Lung microvascular endothelial cell (primary cell): ENCODE measurements around the gene EFS. TPM values are rescaled to one million over a fixed set of nuclear protein-coding genes. Genes with fewer than 3 reads are reported as not detected.
A peak's percentile ranks its signal among the peaks of the same experiment; 100 is the strongest.

Source experiments
- DNase-seq, 2 donors: peaks; one replicate each; pipeline versions ENCODE4 v3.0.0 to v3.0.0-alpha.2; 2010; ENCODE audit warnings: low read depth in 2 of 2
- total RNA-seq: library from RNA; depleted of rRNA; stranded (reverse); fragments of >200 nt; gene quantifications from 2 replicates; pipeline ENCODE4 v1.2.1, GENCODE V29; 2014

EFS gene
- total RNA-seq, 1 donor from 2014 or later: not detected

DNA sequence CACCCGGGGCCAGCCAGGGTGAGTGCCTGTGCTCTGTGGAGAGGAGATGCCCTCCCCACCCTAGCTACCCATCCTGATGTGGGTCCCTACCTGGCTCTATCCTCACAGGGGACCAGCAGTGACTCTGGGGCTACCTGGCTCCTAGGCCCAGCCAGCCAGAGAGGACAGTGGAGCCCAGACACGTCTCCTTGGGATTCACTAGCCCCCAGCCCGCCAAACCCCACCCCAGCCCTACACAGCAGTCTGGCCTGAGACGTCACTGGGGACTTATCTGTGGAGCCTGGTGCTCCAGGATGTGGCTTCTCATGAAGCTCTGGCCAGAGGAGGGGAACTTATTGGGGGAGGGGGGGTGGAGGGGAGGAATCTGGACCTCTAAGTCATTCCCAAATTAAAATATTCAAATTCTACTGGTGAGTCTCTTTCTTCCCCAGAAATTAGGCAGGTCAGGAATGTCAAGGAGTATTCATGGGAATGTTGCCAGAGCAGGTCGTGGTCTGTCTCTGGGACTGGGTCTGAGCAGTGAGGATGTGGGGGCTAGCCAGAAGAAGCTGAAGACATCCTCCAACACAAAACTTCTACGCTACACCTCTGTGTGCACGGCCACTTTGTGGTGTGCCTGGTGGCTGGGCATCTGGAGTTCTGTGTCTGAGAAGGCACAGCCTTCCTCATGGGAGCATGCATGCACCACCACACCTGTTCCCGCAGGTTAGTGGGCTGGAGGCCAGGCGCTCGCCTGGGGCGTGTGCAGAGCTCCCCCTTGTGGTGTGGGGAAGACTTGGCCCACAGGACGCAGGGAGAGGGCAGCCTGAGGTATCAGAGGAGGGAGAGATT, 14.6 kb upstream of the EFS start:
- peak; percentile 41 to 67 for DNase-seq

DNA sequence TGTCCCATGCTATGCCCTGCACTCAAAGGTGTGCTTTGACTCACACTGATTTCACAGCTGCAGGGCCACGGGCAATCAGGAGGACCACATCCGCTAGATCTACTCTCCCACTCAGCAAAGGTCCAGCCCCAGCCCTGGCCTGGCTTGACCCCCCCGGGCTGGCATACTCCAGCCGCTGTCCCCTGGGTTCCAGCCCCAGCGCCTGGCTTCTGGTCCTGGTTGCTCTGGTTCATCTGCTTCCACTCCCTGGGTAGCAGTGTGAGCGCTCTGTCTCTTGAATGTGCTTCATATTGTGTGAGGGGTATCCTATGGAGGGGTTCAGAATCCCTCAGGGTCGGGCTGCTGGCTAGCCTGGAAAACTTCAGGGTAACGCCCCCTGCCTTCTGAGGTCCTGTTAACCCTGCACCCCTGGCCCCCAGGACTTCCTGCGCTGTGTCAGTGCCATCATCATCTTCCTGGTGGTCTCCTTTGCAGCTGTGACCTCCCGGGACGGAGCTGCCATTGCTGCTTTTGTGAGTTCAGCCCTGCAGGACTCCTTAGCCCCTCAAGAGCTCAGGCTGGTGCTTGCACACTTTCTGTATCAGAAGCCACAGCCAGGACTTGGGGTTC, 13.7 kb upstream of the EFS start:
- DNase-seq: no peak

DNA sequence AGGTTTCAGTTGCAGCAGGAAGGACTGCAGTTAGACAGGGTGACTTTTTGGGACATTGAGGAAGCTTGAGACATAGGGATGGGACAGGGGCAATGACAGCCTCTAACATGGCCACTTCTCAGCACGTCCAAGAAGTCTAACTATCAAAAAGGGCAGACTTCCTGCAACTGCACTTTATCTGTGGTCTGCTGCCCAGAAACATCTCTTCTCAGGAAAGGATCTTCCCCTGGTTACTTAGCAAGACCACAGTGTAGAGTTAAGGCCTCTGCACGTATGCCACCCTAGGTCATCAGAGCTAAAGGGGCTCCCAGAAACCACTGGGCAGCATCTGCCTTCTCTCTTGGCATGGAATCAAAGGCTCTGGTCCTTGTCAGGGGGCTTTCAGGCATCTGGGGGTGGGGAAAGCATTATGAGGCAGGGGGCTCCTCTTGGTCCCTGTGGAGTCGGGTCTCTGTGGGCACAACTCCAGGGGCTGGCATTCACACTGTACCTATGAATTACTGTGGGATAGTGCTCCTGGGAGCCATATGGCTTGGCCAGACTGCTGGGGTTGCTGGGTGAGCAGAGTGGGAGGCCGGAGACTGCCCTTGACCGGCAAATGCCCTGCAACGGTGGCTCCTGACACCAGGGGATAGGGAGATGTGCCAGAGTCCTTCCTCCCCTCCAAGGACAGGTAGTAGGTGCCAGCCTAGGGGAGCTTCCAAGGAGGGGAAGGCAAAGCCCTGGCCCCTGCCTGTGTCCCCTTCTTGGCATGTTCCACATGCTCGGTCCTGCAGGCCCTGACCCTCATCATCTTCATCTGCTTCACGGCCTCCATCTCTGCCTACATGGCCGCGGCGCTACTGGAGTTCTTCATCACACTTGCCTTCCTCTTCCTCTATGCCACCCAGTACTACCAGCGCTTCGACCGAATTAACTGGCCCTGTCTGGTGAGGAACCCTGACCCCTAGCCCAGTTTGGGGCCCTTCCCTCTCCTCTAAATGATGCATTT, 12.9 kb upstream of the EFS start:
- DNase-seq: no peak

DNA sequence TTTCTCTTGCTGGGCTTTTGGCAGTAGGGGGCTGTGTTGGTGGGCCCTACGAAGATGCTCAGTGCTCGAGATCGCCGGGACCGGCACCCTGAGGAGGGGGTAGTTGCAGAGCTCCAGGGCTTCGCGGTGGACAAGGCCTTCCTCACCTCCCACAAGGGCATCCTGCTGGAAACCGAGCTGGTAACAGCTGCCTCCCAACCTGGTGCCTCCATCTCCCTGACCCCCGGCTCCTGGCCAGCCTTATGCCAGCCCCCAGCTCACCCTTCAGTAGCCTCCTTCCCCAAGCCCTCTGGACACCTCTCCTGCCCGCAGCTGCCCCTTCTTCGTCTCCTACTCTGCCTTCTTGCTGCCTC, 12.2 kb upstream of the EFS start:
- no peak for DNase-seq

DNA sequence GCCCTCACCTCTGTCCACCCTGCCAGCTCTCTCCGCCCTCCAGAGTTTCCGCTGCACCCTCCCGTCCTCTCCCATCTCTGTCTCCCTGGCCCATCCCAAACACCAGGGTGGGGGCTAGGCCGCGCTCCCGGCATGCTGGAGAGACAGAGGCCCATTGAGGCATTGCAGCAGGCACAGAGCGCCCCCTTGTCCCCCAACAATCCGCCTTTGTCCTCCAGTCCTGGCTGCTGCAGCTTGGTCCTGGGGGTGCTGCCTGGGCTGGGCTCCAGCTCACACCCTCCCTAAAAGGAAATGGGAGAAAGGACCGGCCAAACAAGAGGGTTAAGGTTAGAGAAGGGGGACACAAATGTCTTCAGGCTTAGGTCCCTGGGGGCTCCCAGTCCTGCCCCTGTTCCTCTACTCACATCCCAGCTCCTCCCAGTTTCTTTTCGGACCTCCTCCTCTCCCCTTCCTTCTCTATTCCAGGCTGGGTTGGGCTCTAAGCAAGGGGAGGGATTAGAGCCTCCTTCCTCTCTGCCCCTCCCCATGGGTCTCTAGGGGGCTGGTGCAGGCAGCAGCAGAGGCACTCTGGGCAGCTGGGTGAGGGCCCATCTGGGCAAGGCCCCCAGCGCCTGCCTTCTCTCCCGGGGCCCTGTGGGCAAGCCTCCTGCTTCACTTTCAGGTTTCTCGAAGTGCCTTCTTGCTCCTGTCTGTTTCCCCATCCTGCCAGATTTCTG, 11.7 kb upstream of the EFS start, which contains the start of gene CMTM5:
Gene CMTM5 (plus strand): TSS at position 565 of the 716 bp plus-strand sequence. CDS start 206 bp downstream, outside the sequence.
- no peak for DNase-seq

DNA sequence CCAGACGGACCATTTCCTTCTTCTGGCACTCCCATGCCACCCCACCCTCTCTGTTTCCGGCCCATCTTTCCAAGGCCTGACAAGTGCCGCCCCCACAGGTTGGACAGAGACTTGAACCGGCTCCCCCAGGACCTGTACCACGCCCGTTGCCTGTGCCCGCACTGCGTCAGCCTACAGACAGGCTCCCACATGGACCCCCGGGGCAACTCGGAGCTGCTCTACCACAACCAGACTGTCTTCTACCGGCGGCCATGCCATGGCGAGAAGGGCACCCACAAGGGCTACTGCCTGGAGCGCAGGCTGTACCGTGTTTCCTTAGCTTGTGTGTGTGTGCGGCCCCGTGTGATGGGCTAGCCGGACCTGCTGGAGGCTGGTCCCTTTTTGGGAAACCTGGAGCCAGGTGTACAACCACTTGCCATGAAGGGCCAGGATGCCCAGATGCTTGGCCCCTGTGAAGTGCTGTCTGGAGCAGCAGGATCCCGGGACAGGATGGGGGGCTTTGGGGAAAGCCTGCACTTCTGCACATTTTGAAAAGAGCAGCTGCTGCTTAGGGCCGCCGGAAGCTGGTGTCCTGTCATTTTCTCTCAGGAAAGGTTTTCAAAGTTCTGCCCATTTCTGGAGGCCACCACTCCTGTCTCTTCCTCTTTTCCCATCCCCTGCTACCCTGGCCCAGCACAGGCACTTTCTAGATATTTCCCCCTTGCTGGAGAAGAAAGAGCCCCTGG, 10.7 kb upstream of the EFS start:
- DNase-seq: no peak

DNA sequence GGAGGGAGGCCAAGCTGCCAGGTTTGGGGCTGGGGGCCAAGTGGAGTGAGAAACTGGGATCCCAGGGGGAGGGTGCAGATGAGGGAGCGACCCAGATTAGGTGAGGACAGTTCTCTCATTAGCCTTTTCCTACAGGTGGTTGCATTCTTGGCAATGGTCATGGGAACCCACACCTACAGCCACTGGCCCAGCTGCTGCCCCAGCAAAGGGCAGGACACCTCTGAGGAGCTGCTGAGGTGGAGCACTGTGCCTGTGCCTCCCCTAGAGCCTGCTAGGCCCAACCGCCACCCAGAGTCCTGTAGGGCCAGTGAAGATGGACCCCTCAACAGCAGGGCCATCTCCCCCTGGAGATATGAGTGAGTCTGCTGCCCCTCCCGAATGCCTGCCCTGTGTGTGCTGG, 8.1 kb upstream of the EFS start:
- DNase-seq: no peak

DNA sequence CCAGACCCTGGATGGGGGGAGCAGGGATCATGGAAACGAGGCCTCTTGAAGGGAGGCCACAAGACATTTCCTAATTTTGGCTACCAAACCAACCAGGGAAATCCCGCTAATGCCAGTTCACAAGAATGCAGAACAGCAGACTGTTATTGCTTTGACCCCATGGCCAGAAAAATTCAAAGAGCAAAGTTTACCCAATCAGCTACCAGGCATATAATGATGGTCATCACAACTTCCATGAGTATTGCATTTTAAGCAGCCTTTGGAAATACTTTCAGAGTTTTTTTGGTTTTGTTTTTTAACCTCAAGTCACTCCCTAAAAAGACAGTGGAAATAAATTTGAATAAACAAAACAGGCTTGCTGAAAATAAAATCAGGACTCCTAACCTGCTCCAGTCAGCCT, 7.5 kb upstream of the EFS start, which contains the start of gene IL25:
Gene IL25 (plus strand): TSS at position 301 of the 400 bp plus-strand sequence.
- DNase-seq: no peak

DNA sequence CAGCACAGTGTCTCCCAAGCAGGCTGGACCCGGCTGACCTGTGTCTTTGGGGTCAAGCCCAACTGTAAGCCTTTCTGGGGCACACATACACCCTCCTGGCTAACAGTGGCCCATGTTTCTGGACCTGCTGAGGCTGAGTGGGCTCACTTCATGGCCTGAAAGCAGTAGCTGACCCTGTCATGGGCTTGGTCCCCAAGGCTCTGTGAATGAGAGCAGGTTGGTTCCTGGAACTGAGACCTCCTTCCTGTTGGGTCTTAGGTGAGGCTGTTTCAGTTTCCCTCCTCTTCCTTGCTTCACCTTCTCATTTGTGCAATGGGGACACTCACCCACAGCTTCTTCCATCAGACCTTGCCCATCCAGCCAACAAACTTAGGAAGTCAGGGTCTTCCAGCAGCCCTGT, 6.9 kb upstream of the EFS start:
- DNase-seq: no peak

DNA sequence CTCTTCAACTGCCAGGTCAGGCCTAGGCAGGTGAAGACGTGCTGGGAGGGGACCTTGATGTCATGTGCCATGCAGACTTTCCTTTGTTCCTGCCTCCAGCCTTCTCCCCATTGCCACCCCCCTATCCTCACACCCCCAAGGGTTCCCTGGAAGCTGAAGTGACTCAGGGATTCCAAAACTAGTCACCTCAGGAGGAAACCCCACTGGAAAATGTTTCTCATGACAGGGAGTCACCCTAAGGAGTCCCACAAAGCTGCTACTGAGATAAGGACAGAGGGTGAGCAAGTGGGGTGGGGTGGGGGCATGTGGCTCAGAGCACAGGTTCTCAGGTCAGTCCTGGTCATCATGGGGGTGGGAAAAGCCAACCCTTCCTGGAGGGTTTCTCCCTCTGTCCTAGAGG, 5.2 kb upstream of the EFS start:
- DNase-seq: no peak

DNA sequence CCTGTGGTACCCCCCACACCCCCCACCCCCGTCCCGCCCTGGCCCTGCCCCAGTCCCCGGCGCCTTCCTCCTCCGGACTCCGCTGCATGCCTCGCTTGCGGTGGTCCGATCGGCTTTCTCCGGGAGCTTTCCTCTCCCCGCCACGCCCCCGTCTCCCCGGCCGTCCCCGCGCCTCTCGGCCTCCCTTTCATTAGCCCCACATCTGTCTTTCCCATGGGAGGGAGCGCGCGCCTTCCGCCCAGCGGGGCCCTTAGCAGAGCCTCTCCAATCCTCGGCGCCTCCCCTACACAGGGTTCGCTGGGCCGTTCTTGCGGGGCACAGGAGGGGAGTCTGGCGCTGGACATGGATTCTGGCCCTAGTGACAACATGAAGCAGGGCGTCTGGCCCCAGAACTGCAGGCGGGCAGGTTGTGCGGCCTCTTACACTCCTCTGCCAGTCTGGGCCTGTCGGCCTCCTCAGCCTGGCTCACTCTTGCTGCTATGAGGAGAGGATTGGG, 1.5 kb upstream of the EFS start:
- DNase-seq: no peak

DNA sequence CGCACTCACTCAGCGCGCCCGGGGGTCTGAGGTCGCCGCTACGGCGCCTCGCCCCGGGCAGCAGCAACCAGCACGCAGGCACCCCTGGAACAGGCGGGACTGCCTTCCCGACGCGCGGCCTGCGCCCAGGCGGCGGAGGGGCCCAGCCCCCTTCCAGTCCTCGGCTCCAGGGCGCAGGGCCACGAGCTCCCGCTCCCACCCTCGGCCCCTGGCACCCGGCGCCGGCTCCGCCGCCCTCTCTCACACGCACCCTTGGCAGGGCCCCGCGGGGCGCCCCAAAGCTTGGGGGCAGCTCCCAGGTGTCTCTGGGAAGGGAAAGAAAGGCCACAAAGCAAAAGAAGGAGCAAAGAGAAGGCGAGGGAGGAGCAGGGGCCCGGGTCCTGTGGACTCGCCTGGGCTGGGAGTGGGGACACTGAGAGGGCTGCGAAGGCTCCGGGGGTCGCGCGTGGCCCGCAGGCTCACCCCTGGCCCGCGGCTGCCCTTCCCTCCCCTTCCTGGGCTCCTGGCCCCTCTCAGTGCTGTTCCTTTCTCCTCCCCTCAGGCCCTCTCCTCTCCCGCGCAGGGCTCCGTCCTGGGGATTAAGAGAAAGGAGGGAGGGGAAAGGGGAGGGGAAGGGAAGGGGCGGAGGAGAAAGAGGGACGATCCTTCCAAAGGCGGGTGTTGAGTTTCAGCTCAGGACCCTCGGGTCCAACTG, 907 bp upstream of the EFS start:
- DNase-seq: no peak

DNA sequence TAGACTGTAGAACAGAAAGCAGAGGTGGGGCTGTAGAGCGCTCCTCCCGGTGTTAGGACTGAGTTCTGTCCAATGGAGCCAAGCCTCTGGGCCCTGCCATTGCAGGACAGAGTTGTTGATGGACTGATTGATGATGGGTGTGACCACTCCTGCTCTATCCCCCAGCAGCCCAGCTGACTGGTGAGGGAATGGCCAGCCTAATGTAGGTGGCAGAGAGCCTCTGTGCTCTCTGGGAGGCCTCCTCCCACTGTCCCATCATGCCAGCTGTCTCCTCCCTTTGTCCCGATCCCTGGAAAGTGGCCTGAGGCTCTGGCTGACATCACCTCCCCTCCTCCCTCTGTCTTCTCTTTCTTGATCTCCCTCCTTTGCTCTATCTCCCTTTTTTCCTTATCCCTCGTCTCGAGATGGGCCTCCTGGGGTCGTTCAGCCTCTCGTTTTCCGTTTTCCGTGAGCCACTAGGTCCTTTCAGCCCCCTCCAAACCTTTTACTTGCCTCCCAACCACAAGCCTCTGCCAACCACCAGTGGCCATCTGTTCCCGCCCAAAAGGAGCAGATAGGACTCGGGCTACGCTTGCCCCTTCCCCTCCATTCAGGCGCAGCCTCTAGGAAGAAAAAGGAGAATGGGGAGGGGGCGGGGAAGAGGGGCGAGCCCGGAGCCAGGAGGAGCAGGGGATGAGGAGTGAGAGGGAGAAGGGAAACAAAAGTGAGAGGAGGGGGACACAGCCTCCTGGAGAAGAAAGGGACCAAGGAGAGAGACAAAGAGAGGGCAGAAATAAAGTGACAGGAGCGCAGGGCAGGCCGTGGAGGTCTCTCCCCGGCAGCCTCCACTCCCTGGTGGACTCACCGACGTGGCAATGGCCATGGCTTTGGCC, 572 bp downstream of the EFS start:
- DNase-seq: no peak

DNA sequence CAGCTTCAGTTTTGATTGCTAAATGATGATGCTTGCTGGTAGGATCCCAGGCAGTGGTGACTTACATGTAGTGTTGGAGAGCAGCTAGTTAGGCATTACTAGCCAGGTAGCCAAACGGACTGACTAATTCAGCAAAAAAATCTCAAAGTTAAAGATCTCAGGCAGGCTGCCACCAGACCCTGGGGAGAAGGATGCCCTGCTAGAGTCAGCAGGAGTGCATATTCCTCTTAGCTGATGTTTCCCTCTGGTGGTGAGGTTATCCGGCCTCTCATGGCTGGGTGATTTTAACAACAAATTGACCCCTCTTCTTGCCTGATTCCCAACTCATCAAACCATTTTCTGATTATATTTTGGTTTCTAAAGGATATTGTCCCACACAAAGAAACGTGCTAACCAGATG, 2.8 kb downstream of the EFS start:
- DNase-seq: no peak

DNA sequence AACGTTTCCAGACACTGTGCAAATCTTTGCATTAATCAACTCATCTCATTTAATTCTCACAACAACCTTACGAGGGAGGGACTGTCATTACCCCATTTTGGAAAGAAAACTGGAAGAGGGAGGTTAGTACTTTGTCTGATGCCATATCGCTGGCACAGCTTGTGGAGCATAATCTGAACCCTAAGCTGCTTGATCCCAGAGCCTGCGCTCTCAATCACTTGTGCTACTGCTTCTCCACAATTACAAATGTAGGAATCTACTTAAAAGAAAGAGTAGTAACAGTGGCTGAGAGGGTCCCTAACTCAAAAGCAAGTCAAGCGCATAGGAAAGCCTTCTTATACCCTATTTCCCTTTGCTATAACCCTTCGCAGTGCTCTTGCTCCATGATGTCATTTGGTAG, 3.2 kb downstream of the EFS start:
- no peak for DNase-seq

DNA sequence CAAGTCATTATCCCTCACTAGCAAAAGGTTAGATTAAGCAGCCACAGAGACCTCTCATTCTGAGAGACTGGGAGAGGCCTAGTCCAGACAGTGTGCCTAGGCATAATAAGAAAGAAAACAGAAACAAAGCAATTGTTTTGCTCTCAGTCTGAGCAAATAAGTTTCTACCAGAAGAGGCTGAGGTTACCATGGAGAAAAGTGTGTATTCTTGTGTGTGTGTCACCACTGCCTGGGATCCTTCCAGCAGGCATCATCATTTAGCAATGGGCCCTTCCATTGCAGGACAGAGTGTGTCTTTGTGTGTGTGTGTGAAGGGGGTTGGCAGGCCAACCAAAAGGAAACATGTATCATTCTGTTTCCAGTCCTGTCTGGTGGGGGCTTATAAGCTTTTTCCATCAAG, 3.7 kb downstream of the EFS start:
- no peak for DNase-seq

DNA sequence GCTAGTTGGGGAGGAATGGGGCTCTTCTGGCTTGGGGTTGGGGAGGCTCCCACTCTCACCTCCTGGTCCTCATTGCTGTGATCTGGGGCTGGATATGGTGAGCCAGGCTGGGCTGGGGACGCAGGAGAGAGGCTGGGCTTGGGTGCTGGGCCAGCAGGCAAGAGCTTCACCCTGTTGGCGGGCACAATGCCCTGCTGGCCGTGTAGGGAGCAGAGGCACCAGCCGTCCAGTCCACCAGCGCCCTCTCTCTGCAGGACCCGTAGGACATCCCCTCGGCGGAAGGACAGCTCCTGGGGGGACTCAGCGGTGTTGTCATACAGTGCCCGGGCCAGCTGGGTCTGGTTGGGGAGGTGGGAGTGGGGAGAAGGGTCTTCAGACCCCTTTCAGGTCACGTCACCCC, 4.5 kb downstream of the EFS start:
- DNase-seq: no peak

DNA sequence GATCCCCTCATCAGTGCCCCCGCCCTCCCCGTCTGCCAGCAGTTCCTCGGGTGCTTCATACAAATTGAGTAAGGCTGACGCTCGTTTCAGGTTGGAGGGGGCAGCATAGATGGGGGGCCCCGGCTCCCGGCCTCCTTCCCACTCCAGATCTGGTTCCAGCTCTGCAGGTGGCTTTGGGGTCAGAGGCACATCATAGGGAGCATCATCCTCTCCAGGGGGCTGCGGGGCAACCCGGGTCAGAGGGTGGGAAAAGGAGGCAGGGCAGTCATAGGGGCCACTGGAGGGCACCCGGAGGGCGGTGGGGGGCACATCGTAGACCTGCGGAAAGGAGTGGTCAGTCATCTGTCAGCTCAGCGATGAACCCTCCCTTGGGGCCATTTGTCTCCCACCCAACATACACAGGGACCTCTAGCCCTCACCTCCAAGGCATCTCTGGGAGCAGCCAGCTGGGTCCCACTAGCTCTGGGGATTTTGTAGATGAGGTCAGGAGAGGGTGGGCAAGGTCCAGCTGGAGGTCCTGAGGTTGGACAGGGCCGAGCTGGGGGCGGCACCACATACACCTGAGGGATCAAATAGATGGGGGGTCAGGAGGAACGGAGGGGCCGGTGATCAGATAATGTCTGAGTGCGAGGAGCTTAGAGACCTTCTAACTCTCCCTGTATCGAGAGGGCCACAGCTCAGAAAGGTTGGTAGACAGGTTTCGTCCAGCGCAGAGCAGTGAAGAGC, 5.1 kb downstream of the EFS start:
- no peak for DNase-seq
